ENCODE results near the gene LMF1.

The LMF1 gene

GRCh38 chr16:878072-878784, 92.6 kb downstream of the LMF1 start:
- DNase-seq (ENCODE audit: low read depth, low spot score): no peak
- CTCF ChIA-PET: no interaction called here
- POLR2A ChIA-PET: no interaction called here
- peak; percentile 7 for TF ChIP-seq CTCF (IDR thresholded peaks at IDR 0.05; ENCODE audit: insufficient read depth, low read length, missing control alignments)
- H3K4me3 ChIP-seq (ENCODE audit: low read depth, low read length): no peak overlapping the region

GRCh38 chr16:877242-878071, 93.3 kb downstream of the LMF1 start:
- ChIA-PET CTCF (no interaction called here), POLR2A (no interaction called here)
- DNase-seq (ENCODE audit: low read depth, low spot score): no peak
- no peak for TF ChIP-seq CTCF (IDR thresholded peaks at IDR 0.05; ENCODE audit: insufficient read depth, low read length, missing control alignments)
- no peak overlapping the region for H3K4me3 ChIP-seq (ENCODE audit: low read depth, low read length)

- POLR2A ChIA-PET: no interaction called here
- no peak overlapping the region for H3K4me3 ChIP-seq (ENCODE audit: low read depth, low read length)
- CTCF ChIA-PET: no interaction called here
- DNase-seq (ENCODE audit: low read depth, low spot score): no peak
- no peak for TF ChIP-seq CTCF (IDR thresholded peaks at IDR 0.05; ENCODE audit: insufficient read depth, low read length, missing control alignments)
These were observed 94.1 kb downstream of the LMF1 start for GRCh38 chr16:876523-877241.

- no peak for TF ChIP-seq CTCF (IDR thresholded peaks at IDR 0.05; ENCODE audit: insufficient read depth, low read length, missing control alignments)
- no peak for DNase-seq (ENCODE audit: low read depth, low spot score)
- H3K4me3 ChIP-seq (ENCODE audit: low read depth, low read length): no peak overlapping the region
- ChIA-PET CTCF (no interaction called here), POLR2A (no interaction called here)
These were observed 94.8 kb downstream of the LMF1 start for GRCh38 chr16:876041-876335.

- TF ChIP-seq CTCF (IDR thresholded peaks at IDR 0.05; ENCODE audit: insufficient read depth, low read length, missing control alignments): no peak
- DNase-seq (ENCODE audit: low read depth, low spot score): no peak
- ChIA-PET CTCF (no interaction called here), POLR2A (no interaction called here)
- no peak overlapping the region for H3K4me3 ChIP-seq (ENCODE audit: low read depth, low read length)
These were observed 95.4 kb downstream of the LMF1 start for GRCh38 chr16:875182-876040.
